Effector CD8-positive, alpha-beta T cell (primary cell): ENCODE results near the gene RELB.
"Not testable (repeated sequence)": the region's sequence is repeated elsewhere in the genome, so short reads cannot be mapped to it uniquely, and the experiment has no call there.

Experiments
- DNase-seq: peaks from one replicate; lab custom pipeline; 2025; lab: John Stamatoyannopoulos, UW
- total RNA-seq, 4 experiments: gene quantifications; one replicate each; lab custom pipeline; 2026; lab: John Stamatoyannopoulos, UW

The RELB gene
- 17.8 to 198 (median 94.4) reads per million in 4 experiments for total RNA-seq

DNA sequence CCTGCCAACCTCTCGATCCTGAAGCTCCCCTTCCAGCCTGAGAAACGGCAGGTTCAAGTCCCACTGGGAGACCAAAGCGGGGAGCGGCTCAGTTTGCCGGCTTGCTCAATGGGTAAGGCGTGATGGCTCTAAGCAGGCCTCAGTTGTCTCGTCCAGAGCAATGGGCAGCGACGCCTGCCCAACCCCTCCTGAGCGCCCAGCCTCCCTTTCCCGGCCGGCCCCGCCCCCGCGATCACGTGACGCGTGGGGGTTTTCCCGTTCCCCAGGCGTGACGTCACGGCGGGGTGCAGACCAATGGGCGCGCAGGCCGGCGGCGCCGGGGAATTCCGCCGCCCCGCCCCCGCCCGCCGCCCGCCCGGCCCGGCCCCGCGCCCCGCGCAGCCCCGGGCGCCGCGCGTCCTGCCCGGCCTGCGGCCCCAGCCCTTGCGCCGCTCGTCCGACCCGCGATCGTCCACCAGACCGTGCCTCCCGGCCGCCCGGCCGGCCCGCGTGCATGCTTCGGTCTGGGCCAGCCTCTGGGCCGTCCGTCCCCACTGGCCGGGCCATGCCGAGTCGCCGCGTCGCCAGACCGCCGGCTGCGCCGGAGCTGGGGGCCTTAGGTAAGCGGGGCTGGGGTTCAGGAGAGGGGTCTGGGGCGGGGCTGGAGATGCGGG lies at the start of gene RELB:
TSS of gene RELB (plus strand) at position 378 of the 653 bp plus-strand sequence. CDS start at position 494, 116 bp downstream.
- DNase-seq: peak; percentile 97

DNA sequence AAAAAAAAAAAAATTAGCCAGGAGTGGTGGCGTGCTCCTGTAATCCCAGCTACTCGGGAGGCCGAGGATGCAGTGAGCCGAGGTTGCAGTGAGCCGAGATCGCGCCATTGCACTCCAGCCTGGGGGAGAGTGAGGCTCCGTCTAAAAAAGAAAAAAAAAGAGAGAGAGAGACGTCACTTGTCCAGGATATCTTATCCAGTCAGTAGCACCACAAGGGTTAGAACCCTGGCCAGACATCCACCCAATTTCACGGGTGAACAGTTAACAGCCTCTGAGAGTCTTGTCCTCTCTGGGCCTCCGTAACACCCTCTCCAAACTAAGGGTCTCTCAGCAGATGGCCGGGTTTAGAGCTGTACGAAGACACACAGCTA lies 47.0 kb upstream of the RELB start:
- DNase-seq: no peak

- DNase-seq: peak; percentile 94
Measured at GRCh38 chr19:44954649-44955504, 46.4 kb upstream of the RELB start, which contains the start of gene CLPTM1. TSS of gene CLPTM1 (plus strand) at chr19:44955380. CDS start at chr19:44955396, 16 bp downstream.

GRCh38 chr19:44955505-44956439 lies 45.5 kb upstream of the RELB start:
- no peak for DNase-seq

GRCh38 chr19:44957526-44957925 lies 43.7 kb upstream of the RELB start:
- DNase-seq: no peak

DNA sequence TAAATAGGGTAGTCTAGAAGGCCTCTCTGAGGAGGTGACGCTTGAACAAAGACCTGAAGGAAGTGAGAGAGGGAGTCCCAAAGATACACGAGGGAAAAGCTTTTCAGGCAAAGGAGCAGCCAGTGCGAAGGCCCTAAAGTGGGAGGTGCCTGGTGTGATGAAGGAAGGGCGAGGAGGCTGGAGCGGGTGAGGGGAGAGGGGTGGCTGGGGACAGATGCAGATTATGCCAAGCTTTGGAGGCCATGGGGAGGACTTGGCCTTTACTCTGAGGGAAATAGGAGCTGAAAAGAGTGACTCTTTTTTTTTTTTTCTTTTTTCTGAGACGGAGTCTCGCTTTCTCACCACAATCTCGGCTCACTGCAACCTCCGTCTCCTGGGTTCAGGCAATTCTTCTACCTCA lies 43.2 kb upstream of the RELB start:
- no peak for DNase-seq

DNA sequence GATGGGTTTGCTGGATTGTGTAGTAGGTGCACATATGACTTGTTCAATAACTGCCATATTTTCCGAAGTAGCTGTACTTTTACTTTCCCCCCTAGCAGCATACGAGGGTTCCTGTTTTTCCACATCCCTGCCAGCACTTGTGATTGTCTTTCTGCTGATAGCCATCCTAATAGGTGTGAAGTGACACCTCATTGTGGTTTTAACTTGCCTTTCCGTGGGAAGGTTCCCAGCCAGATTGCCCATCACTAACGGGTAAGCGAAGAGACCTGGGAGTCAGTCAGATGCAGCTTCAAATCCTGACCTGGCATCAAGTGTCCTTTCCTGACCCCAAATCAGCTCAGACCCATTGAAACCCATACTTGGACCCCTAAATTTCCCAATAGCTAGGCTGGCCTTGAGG lies 41.6 kb upstream of the RELB start:
- DNase-seq: no peak

GRCh38 chr19:44960906-44961728 lies 40.1 kb upstream of the RELB start:
- DNase-seq: no peak

DNA sequence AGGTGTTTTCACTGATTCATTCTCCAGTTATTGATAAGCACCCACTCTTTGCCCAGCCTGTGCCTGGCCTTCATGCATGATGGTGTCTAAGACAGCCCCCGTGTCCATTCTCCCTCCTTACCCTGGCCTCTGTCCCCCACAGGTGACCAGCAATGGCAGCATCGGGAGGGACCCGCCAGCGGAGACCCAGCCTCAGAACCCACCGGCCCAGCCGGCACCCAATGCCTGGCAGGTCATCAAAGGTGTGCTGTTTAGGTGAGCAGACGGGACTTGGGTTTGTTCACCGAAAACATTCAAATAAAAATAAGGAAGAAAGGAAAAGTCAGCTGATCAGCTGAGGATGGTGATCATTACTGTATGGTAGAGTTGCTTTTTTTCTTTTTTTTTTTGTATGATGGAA lies 39.4 kb upstream of the RELB start:
- DNase-seq: no peak

GRCh38 chr19:44968118-44968517 lies 33.1 kb upstream of the RELB start:
- DNase-seq: no peak

GRCh38 chr19:44968670-44969069 lies 32.6 kb upstream of the RELB start:
- DNase-seq: no peak

GRCh38 chr19:44969437-44969836 lies 31.8 kb upstream of the RELB start:
- no peak for DNase-seq

DNA sequence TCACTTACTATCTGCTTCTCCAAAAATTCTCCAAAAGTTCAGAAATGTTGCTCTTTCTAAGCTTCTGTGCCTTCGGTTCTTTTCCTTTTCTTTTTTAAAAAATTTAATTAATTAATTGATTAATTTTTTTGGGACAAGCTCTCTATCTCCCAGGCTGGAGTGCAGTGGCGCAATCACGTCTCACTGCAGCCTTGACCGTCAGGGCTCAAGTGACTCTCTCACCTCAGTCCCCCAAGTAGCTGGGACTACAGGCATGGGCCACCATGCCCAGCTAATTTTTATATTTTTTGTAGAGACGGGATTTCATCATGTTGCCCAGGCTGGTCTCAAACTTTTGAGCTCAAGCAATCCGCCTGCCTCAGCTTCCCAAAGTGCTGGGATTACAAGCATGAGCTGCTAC lies 29.8 kb upstream of the RELB start:
- DNase-seq: not testable (repeated sequence)

DNA sequence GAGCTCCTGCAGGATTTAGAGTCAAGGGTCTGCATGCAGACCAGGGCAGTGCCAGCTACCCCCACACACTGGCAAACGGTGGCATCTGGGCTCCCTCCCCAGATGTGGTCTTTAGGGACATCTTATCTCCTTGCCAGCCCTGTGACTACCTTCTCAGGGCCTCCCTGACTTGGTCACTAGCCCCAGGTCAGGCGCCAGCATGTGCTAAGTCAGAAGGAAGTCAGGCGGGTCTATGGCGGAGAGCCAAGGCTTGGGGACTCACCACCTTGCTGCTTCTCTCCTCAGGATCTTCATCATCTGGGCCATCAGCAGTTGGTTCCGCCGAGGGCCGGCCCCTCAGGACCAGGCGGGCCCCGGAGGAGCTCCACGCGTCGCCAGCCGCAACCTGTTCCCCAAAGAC lies 28.5 kb upstream of the RELB start:
- DNase-seq: no peak

DNA sequence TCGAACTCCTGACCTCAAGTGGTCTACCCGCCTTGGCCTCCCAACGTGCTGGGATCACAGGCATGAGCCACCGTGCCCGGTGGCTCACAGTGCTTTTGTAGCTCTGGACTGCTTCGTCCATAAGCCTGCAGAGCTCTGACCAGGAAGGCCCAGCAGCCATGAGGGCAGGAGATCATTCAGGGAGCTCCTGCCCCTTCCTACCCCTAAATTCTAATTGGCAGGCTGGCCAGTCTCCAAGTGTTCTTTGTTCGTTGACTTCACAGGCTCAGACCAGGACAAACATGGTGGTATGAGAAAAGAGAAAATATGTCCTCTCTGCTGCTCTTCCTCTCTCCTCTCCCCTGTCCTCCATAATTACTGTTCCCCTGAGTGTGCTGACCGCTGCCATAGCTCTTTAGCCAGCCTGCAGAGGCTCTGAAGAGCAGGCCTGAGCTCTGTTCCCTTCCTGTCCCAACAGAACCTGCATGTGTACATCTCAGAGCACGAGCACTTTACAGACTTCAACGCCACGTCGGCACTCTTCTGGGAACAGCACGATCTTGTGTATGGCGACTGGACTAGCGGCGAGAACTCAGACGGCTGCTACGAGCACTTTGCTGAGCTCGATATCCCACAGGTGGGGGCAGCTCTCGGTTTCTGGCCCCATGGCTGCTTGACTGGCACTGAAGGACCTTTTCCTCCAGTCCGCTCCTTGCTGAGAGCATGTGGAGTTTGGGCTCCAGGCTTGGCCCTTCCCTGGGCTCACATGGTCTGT lies 27.1 kb upstream of the RELB start:
- DNase-seq: no peak

DNA sequence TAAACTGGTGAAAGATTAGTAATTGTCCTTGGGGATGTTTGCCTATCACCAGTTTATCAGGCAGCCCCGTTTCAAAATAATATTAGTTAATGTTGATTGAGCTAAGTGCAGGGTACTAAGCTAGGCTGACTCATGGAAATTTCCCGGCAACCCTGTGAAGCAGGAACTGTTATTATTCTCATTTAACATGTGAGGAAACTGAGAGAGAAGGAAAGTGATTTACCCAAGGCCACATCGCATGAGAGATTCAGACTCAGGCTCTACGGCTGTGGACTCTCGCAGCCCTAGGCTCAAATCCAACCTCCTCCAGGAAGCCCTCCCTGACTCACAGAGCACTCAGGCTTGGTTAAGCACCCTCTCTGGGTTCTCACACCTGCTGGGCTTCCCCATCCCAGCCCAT lies 26.4 kb upstream of the RELB start:
- no peak for DNase-seq

GRCh38 chr19:44975444-44975843 lies 25.8 kb upstream of the RELB start:
- DNase-seq: no peak

DNA sequence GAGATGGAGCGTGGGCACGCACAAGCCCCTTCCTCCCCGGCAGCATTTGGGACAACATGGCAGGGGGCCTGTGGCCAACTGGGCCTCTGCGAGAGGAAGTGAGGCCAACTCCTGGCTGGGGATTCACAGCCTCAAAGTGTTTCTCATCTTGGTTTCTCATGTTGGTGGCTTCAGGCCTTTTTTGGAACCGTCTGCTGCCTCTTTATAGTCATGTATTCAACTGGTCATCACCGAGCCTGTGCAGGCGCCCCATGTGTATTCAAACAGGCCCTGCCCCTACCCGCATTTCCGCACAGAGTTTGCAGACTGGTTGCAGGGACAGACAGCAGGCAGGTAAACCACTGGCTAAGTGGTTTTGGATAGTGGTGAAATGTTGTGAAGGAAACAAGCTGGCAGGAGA lies 17.3 kb upstream of the RELB start:
- DNase-seq: no peak

- no peak for DNase-seq
Measured at GRCh38 chr19:44985445-44985844, 15.8 kb upstream of the RELB start.

GRCh38 chr19:44986389-44986788 lies 14.9 kb upstream of the RELB start:
- no peak for DNase-seq
